ENCODE results near the gene PLCB1.
"Not testable (repeated sequence)": the region's sequence is repeated elsewhere in the genome, so short reads cannot be mapped to it uniquely, and the experiment has no call there.

Gene PLCB1

GRCh38 chr20:8156235-8157079, 24.4 kb downstream of the PLCB1 start:
- DNase-seq (ENCODE audit: low spot score), result no peak

- DNase-seq (ENCODE audit: low spot score), result not testable (repeated sequence)
Measured at GRCh38 chr20:8159217-8159616, 27.2 kb downstream of the PLCB1 start.

GRCh38 chr20:8161264-8162071, 29.4 kb downstream of the PLCB1 start:
- DNase-seq (ENCODE audit: low spot score), result no peak

- no peak for DNase-seq (ENCODE audit: low spot score)
Measured at GRCh38 chr20:8162610-8163009, 30.5 kb downstream of the PLCB1 start.

- DNase-seq (ENCODE audit: low spot score), result no peak
Measured at GRCh38 chr20:8163543-8163942, 31.5 kb downstream of the PLCB1 start.

- DNase-seq (ENCODE audit: low spot score), result no peak
Measured at GRCh38 chr20:8166730-8167129, 34.7 kb downstream of the PLCB1 start.

- no peak for DNase-seq (ENCODE audit: low spot score)
Measured at GRCh38 chr20:8168785-8169288, 36.8 kb downstream of the PLCB1 start.

- DNase-seq (ENCODE audit: low spot score), result no peak
Measured at GRCh38 chr20:8170921-8171320, 38.9 kb downstream of the PLCB1 start.

- no peak for DNase-seq (ENCODE audit: low spot score)
Measured at GRCh38 chr20:8172191-8172590, 40.1 kb downstream of the PLCB1 start.

- no peak for DNase-seq (ENCODE audit: low spot score)
Measured at GRCh38 chr20:8175741-8176675, 43.9 kb downstream of the PLCB1 start.

- no peak for DNase-seq (ENCODE audit: low spot score)
Measured at GRCh38 chr20:8183526-8183925, 51.5 kb downstream of the PLCB1 start.

- DNase-seq (ENCODE audit: low spot score), result no peak
Measured at GRCh38 chr20:8187740-8188139, 55.7 kb downstream of the PLCB1 start.

GRCh38 chr20:8190043-8190880, 58.2 kb downstream of the PLCB1 start:
- DNase-seq (ENCODE audit: low spot score), result no peak

- no peak for DNase-seq (ENCODE audit: low spot score)
Measured at GRCh38 chr20:8194721-8195120, 62.7 kb downstream of the PLCB1 start.

- no peak for DNase-seq (ENCODE audit: low spot score)
Measured at GRCh38 chr20:8196096-8196495, 64.0 kb downstream of the PLCB1 start.

GRCh38 chr20:8200220-8200619, 68.2 kb downstream of the PLCB1 start:
- DNase-seq (ENCODE audit: low spot score), result no peak

GRCh38 chr20:8203366-8203765, 71.3 kb downstream of the PLCB1 start:
- DNase-seq (ENCODE audit: low spot score), result no peak

GRCh38 chr20:8205996-8206395, 73.9 kb downstream of the PLCB1 start:
- no peak for DNase-seq (ENCODE audit: low spot score)

- no peak for DNase-seq (ENCODE audit: low spot score)
Measured at GRCh38 chr20:8208226-8208625, 76.2 kb downstream of the PLCB1 start.

- no peak for DNase-seq (ENCODE audit: low spot score)
Measured at GRCh38 chr20:8209061-8209460, 77.0 kb downstream of the PLCB1 start.

- DNase-seq (ENCODE audit: low spot score), result no peak
Measured at GRCh38 chr20:8210749-8211148, 78.7 kb downstream of the PLCB1 start.

All from pons (tissue), 1 donor.